Fibroblast of lung (primary cell): ENCODE results near the gene DMAC2. TPM values are rescaled to one million over a fixed set of nuclear protein-coding genes. Genes with fewer than 3 reads are reported as not detected.
A peak's percentile ranks its signal among the peaks of the same experiment; 100 is the strongest.
"Not testable (repeated sequence)": the region's sequence is repeated elsewhere in the genome, so short reads cannot be mapped to it uniquely, and the experiment has no call there.

Experiments used
- DNase-seq, 2 donors: peaks; one replicate each; pipeline versions ENCODE4 v3.0.0 to v3.0.0-alpha.2; 2010; ENCODE audit warnings: low read depth in 2 of 2
- H2AFZ ChIP-seq: 2 replicates; pipeline ENCODE4 v1.5.1; 2012; ENCODE audit warnings: low read length, control low read depth, inconsistent platforms
- H3K27ac ChIP-seq: 2 replicates; pipeline ENCODE4 v1.5.1; 2011; ENCODE audit warnings: low read length, control low read depth; ENCODE audit not compliant: insufficient read depth
- H3K27me3 ChIP-seq: 2 replicates; pipeline ENCODE4 v1.5.1; 2011; ENCODE audit warnings: mild to moderate bottlenecking, low read length; ENCODE audit not compliant: control insufficient read depth, insufficient read depth
- H3K36me3 ChIP-seq: 2 replicates; pipeline ENCODE4 v1.5.1; 2011; ENCODE audit warnings: low read length; ENCODE audit not compliant: control insufficient read depth, insufficient read depth
- H3K4me1 ChIP-seq: 2 replicates; pipeline ENCODE4 v1.5.1; 2011; ENCODE audit warnings: low read length; ENCODE audit not compliant: control insufficient read depth, insufficient read depth; ENCODE audit errors: extremely low read depth
- H3K4me2 ChIP-seq: 2 replicates; pipeline ENCODE4 v1.5.1; 2011; ENCODE audit warnings: low read length, control low read depth; ENCODE audit not compliant: insufficient read depth; ENCODE audit errors: extremely low read depth
- H3K4me3 ChIP-seq, 4 experiments: fragments of 200-600 bp in 1 of 4; sonication (generic) in 1 of 4; replicated peaks in 1 of 4; 2 replicates each; pipeline ENCODE4 v1.5.1; 2011 to 2016; ENCODE audit warnings: low read length in 4 of 4, low read depth in 3 of 4, mild to moderate bottlenecking in 3 of 4, control low read depth in 2 of 4, inconsistent platforms in 1 of 4, mixed read lengths in 1 of 4; ENCODE audit not compliant: insufficient read depth in 1 of 4; ENCODE audit errors: control extremely low read depth in 1 of 4
- H3K79me2 ChIP-seq: 2 replicates; pipeline ENCODE4 v1.5.1; 2012; ENCODE audit warnings: mild to moderate bottlenecking, low read length, inconsistent platforms; ENCODE audit not compliant: control insufficient read depth, insufficient read depth
- H3K9ac ChIP-seq: 2 replicates; pipeline ENCODE4 v1.5.1; 2011; ENCODE audit warnings: mild to moderate bottlenecking, low read length, control low read depth; ENCODE audit not compliant: insufficient read depth
- H3K9me3 ChIP-seq: 2 replicates; pipeline ENCODE4 v1.5.1; 2012; ENCODE audit warnings: low read depth, low read length; ENCODE audit not compliant: control insufficient read depth, insufficient read depth
- H4K20me1 ChIP-seq: 2 replicates; pipeline ENCODE4 v1.5.1; 2011; ENCODE audit warnings: low read length; ENCODE audit not compliant: control insufficient read depth, insufficient read depth; ENCODE audit errors: extremely low read depth
- EZH2 ChIP-seq: IDR thresholded peaks from 2 replicates; pipeline ENCODE4 v1.5.1; 2012; ENCODE audit warnings: low read length, control low read depth, mild to moderate bottlenecking; ENCODE audit errors: missing control alignments
- polyA plus RNA-seq, 2 donors: library from polyadenylated mRNA; depleted of rRNA in 1 of 2; stranded (reverse) in 1 of 2; unstranded in 1 of 2; fragments of >200 nt; gene quantifications; 2 replicates each; pipeline ENCODE4 v1.2.1, GENCODE V29; 2011 to 2012; ENCODE audit warnings: missing spikeins in 1 of 2
- total RNA-seq: library from RNA; depleted of rRNA; stranded (reverse); fragments of >200 nt; gene quantifications from 2 replicates; pipeline ENCODE4 v1.2.1, GENCODE V29; 2014
- TF ChIP-seq, protein P1 (sequence below), 2 donors: IDR thresholded peaks in 1 of 2; conservative IDR thresholded peaks in 1 of 2; 1 replicate in 1 of 2; 2 replicates in 1 of 2; pipeline ENCODE4 v1.5.1; 2011 to 2012; ENCODE audit warnings: low read length in 2 of 2, control low read depth in 1 of 2, inconsistent platforms in 1 of 2, low read depth in 1 of 2, mild to moderate bottlenecking in 1 of 2

DMAC2 gene
- total and polyA plus RNA-seq, 2 donors (not counting 1 experiment from before 2014, with no cell fraction given), result 31.0 to 52.3 TPM

DNA sequence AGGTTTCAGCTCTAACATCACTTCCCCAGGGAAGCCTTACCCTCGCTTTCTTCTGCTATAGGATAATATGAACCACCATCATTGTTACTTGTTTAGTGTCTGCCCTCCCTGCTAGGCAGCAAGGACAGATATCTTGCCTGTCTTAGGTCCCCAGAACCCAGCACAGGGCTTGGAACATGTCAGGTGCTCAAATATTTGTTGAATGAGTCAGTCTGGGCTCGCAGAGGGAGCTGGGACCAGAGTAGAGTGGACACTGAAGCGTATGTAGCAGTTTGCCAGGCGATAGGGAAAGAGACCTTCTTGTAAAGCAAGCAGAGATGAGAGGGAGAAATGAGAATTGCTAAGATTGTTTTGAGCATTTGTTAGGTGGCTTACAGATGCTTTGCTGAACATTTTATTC, 30.4 kb downstream of the DMAC2 start:
- Histone ChIP-seq H3K4me3 (no peak overlapping the region), H4K20me1 (no peaks in the 10 kb centered on the region), H3K4me2 (no peak overlapping the region), H3K27me3 (no peaks in the 10 kb centered on the region), H3K9me3 (no peaks in the 10 kb centered on the region), H3K79me2 (no peaks in the 10 kb centered on the region), H3K9ac (no peak overlapping the region), H3K27ac (no peak overlapping the region), H3K4me1 (no peaks in the 10 kb centered on the region), H2AFZ (no peak overlapping the region), H3K36me3 (no peaks in the 10 kb centered on the region)
- TF ChIP-seq, protein P1, sequence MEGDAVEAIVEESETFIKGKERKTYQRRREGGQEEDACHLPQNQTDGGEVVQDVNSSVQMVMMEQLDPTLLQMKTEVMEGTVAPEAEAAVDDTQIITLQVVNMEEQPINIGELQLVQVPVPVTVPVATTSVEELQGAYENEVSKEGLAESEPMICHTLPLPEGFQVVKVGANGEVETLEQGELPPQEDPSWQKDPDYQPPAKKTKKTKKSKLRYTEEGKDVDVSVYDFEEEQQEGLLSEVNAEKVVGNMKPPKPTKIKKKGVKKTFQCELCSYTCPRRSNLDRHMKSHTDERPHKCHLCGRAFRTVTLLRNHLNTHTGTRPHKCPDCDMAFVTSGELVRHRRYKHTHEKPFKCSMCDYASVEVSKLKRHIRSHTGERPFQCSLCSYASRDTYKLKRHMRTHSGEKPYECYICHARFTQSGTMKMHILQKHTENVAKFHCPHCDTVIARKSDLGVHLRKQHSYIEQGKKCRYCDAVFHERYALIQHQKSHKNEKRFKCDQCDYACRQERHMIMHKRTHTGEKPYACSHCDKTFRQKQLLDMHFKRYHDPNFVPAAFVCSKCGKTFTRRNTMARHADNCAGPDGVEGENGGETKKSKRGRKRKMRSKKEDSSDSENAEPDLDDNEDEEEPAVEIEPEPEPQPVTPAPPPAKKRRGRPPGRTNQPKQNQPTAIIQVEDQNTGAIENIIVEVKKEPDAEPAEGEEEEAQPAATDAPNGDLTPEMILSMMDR (conservative IDR thresholded peaks at IDR 0.05 in 1 of 2, IDR thresholded peaks at IDR 0.05 in 1 of 2; ENCODE audit: low read depth in 1 of 2, low read length in 2 of 2), result no peak
- TF ChIP-seq EZH2, result no peak
- DNase-seq, result peak; percentile 12 to 59

DNA sequence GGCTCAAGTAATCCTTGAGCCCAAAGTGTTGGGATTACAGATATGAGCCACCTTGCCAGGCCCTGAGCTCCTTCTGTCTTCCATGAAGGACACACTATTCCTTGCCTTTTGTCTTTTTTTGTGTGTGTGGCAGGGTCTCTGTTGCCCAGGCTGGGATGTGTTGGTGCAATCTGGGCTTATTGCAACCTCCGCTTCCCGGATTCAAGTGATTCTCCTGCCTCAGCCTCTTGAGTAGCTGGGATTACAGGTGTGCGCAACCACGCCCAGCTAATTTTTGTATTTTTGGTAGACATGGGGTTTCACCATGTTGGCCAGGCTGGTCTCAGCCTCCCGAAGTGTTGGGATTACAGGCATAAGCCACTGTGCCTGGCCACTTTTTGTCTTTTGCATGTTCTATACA, 30.9 kb downstream of the DMAC2 start:
- H3K4me3 ChIP-seq, DNase-seq, H3K36me3 ChIP-seq, H3K9ac ChIP-seq, H3K79me2 ChIP-seq, H4K20me1 ChIP-seq, H3K27ac ChIP-seq, H3K4me1 ChIP-seq, H2AFZ ChIP-seq, H3K9me3 ChIP-seq, H3K4me2 ChIP-seq, H3K27me3 ChIP-seq: not testable (repeated sequence)

DNA sequence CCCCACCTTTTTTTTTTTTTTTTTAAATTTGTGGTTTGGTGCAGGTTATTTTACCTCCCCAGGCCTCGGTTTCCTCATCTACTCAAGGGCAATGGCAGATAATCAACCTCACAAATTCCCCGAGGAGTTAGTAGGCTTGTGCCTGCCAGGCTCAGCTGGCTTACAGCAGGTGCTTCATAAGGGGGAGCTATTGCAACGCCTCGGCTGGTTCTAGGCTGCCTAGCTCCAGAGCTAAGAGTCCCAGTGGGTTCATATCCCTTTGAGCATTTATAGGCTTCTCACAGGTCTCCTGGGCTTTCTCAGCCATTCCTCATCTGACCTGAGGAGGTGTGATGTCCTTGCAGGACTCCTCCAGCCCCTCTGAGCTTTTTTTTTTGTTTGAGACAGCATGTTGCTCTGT, 31.5 kb downstream of the DMAC2 start:
- H3K4me3 ChIP-seq, result no peak overlapping the region
- no peaks in the 10 kb centered on the region for H3K9me3 ChIP-seq
- DNase-seq, result no peak
- no peaks in the 10 kb centered on the region for H3K27me3 ChIP-seq
- no peak overlapping the region for H3K27ac ChIP-seq
- no peak overlapping the region for H3K9ac ChIP-seq
- H4K20me1 ChIP-seq, result no peaks in the 10 kb centered on the region
- no peaks in the 10 kb centered on the region for H3K36me3 ChIP-seq
- H3K4me1 ChIP-seq, result no peaks in the 10 kb centered on the region
- TF ChIP-seq EZH2, result no peak
- TF ChIP-seq, protein P1 (conservative IDR thresholded peaks at IDR 0.05 in 1 of 2, IDR thresholded peaks at IDR 0.05 in 1 of 2; ENCODE audit: low read depth in 1 of 2, low read length in 2 of 2), result no peak
- no peak overlapping the region for H2AFZ ChIP-seq
- H3K79me2 ChIP-seq, result no peaks in the 10 kb centered on the region
- no peak overlapping the region for H3K4me2 ChIP-seq
